Measurements from ENCODE around the gene OR10H2. TPM values are rescaled to one million over a fixed set of nuclear protein-coding genes. Genes with fewer than 3 reads are reported as not detected.
A peak's percentile ranks its signal among the peaks of the same experiment; 100 is the strongest.

Gene OR10H2
- total and polyA plus RNA-seq, 11 donors: not detected

GRCh38 chr19:15721268-15721667, 6.6 kb upstream of the OR10H2 start:
- no peak for TF ChIP-seq POLR2A (IDR thresholded peaks at IDR 0.05)
- TF ChIP-seq CTCF (IDR thresholded peaks at IDR 0.05): no peak
- H3K4me1 ChIP-seq: no peaks in the 10 kb centered on the region

GRCh38 chr19:15722956-15723355, 4.9 kb upstream of the OR10H2 start:
- Histone ChIP-seq H3K36me3 (no peaks in the 10 kb centered on the region), H3K4me3 (no peak overlapping the region), H3K27ac (no peak overlapping the region), H3K4me1 (no peaks in the 10 kb centered on the region), H3K27me3 (peaks cover 0 to 32% (median 3%) of the 10 kb centered on the region in 9 donors), H3K9me3 (peaks cover 0 to 7% (median 0%) of the 10 kb centered on the region in 12 donors)
- WGBS, 4 donors: 20 to 46% (median 24%) methylated on average over 16 to 25 of the region's 25 CpGs
- intact Hi-C loops (cut with DNase I): no loop called here
- no peak for ATAC-seq
- no peak for DNase-seq
- TF ChIP-seq POLR2A (IDR thresholded peaks at IDR 0.05) (no peak), CTCF (IDR thresholded peaks at IDR 0.05) (no peak)

More at GRCh38 chr19:15721268-15721667, 6.6 kb upstream of the OR10H2 start:
- Histone ChIP-seq H3K9me3 (peaks cover 0 to 7% (median 0%) of the 10 kb centered on the region in 12 donors), H3K4me3 (no peak overlapping the region), H3K36me3 (no peaks in the 10 kb centered on the region), H3K27me3 (peaks cover 0 to 39% (median 3%) of the 10 kb centered on the region in 9 donors), H3K27ac (no peak overlapping the region)
- DNase-seq: no peak
- WGBS, 4 donors: 79 to 88% (median 80%) methylated on average over 1 of the region's 1 CpG
- intact Hi-C loops (cut with DNase I): no loop called here
- ATAC-seq: no peak

- TF ChIP-seq CTCF (IDR thresholded peaks at IDR 0.05) (no peak), POLR2A (IDR thresholded peaks at IDR 0.05) (no peak)
Observed at GRCh38 chr19:15730538-15730937, 2.7 kb downstream of the OR10H2 start.

GRCh38 chr19:15732388-15732787, 4.6 kb downstream of the OR10H2 start:
- Histone ChIP-seq H3K9me3 (peaks cover 0 to 13% (median 0%) of the 10 kb centered on the region in 12 donors), H3K36me3 (no peaks in the 10 kb centered on the region), H3K4me1 (peaks cover 0 to 7% (median 0%) of the 10 kb centered on the region in 12 donors), H3K27me3 (no peaks in the 10 kb centered on the region), H3K27ac (peak overlapping the region in 5 of 12 donors; percentile 11 to 34 (median 33)), H3K4me3 (no peak overlapping the region)
- intact Hi-C loops (cut with DNase I): no loop called here
- DNase-seq: peak in 1 of 5 donors; percentile 24
- 0 to 11% (median 5%) methylated on average over 1 of the region's 1 CpG for WGBS, 4 donors
- peak in 2 of 4 donors; percentile 27 to 82 for ATAC-seq
- TF ChIP-seq POLR2A (IDR thresholded peaks at IDR 0.05) (no peak), CTCF (IDR thresholded peaks at IDR 0.05) (no peak)

More at GRCh38 chr19:15730538-15730937, 2.7 kb downstream of the OR10H2 start:
- H3K27me3 ChIP-seq: peaks cover 0 to 6% (median 0%) of the 10 kb centered on the region in 9 donors
- peaks cover 0 to 7% (median 0%) of the 10 kb centered on the region in 12 donors for H3K4me1 ChIP-seq
- no peak overlapping the region for H3K27ac ChIP-seq
- ATAC-seq: no peak
- no peaks in the 10 kb centered on the region for H3K36me3 ChIP-seq
- WGBS, 4 donors: 24 to 53% (median 44%) methylated on average over 1 of the region's 1 CpG
- peaks cover 0 to 13% (median 0%) of the 10 kb centered on the region in 12 donors for H3K9me3 ChIP-seq
- no peak overlapping the region for H3K4me3 ChIP-seq
- no peak for DNase-seq
- intact Hi-C loops (cut with DNase I): no loop called here
